ENCODE results near the gene PRLR.

PRLR gene

GRCh38 chr5:35203403-35203802, 26.9 kb downstream of the PRLR start:
- Histone ChIP-seq H3K4me3 (ENCODE audit: low read length) (no peak overlapping the region), H3K36me3 (replicated peaks; ENCODE audit: insufficient read depth, low read length) (no peaks in the 10 kb centered on the region), H3K27ac (ENCODE audit: low read length) (no peak overlapping the region), H3K9me3 (replicated peaks; ENCODE audit: insufficient read depth, low read length) (no peaks in the 10 kb centered on the region), H4K20me1 (ENCODE audit: insufficient read depth, low read length) (no peaks in the 10 kb centered on the region), H3K9ac (ENCODE audit: low read length) (no peak overlapping the region), H3F3A (ENCODE audit: insufficient read depth, low read length) (no peaks in the 10 kb centered on the region), H3K4me1 (ENCODE audit: low read length) (no peaks in the 10 kb centered on the region), H2AFZ (ENCODE audit: low read length) (no peak overlapping the region), H3K27me3 (replicated peaks; ENCODE audit: insufficient read depth, low read length) (no peaks in the 10 kb centered on the region), H3K4me2 (ENCODE audit: low read depth, low read length) (no peak overlapping the region), H3K79me2 (ENCODE audit: low read length) (no peaks in the 10 kb centered on the region), H3K9me2 (replicated peaks; ENCODE audit: insufficient read depth, low read length) (no peaks in the 10 kb centered on the region)
- no peak for TF ChIP-seq EZH2 (optimal IDR thresholded peaks at IDR 0.05; ENCODE audit: low read depth, low read length)
- no peak for TF ChIP-seq EZH2phosphoT487 (IDR thresholded peaks at IDR 0.05; ENCODE audit: low read length)
- no peak for TF ChIP-seq CTCF (IDR thresholded peaks at IDR 0.05; ENCODE audit: low read length)
- DNase-seq = no peak

- Histone ChIP-seq H4K20me1 (ENCODE audit: insufficient read depth, low read length) (no peaks in the 10 kb centered on the region), H3K4me3 (ENCODE audit: low read length) (no peak overlapping the region), H3K4me2 (ENCODE audit: low read depth, low read length) (no peak overlapping the region), H3K9me2 (replicated peaks; ENCODE audit: insufficient read depth, low read length) (no peaks in the 10 kb centered on the region), H3K36me3 (replicated peaks; ENCODE audit: insufficient read depth, low read length) (no peaks in the 10 kb centered on the region), H2AFZ (ENCODE audit: low read length) (no peak overlapping the region), H3K27me3 (replicated peaks; ENCODE audit: insufficient read depth, low read length) (no peaks in the 10 kb centered on the region), H3K79me2 (ENCODE audit: low read length) (no peaks in the 10 kb centered on the region), H3K27ac (ENCODE audit: low read length) (no peak overlapping the region), H3K9ac (ENCODE audit: low read length) (no peak overlapping the region), H3F3A (ENCODE audit: insufficient read depth, low read length) (no peaks in the 10 kb centered on the region), H3K9me3 (replicated peaks; ENCODE audit: insufficient read depth, low read length) (no peaks in the 10 kb centered on the region), H3K4me1 (ENCODE audit: low read length) (no peaks in the 10 kb centered on the region)
- TF ChIP-seq CTCF (IDR thresholded peaks at IDR 0.05; ENCODE audit: low read length) (peak; percentile 29), EZH2phosphoT487 (IDR thresholded peaks at IDR 0.05; ENCODE audit: low read length) (no peak), EZH2 (optimal IDR thresholded peaks at IDR 0.05; ENCODE audit: low read depth, low read length) (no peak)
- no peak for DNase-seq
These were observed 27.8 kb downstream of the PRLR start for GRCh38 chr5:35202319-35203111.

GRCh38 chr5:35201291-35201690, 29.0 kb downstream of the PRLR start:
- DNase-seq = no peak
- Histone ChIP-seq H3K9me2 (replicated peaks; ENCODE audit: insufficient read depth, low read length) (no peaks in the 10 kb centered on the region), H3K27me3 (replicated peaks; ENCODE audit: insufficient read depth, low read length) (no peaks in the 10 kb centered on the region), H3K4me2 (ENCODE audit: low read depth, low read length) (no peak overlapping the region), H2AFZ (ENCODE audit: low read length) (no peak overlapping the region), H4K20me1 (ENCODE audit: insufficient read depth, low read length) (no peaks in the 10 kb centered on the region), H3K4me1 (ENCODE audit: low read length) (no peaks in the 10 kb centered on the region), H3K4me3 (ENCODE audit: low read length) (no peak overlapping the region), H3K9ac (ENCODE audit: low read length) (no peak overlapping the region), H3K79me2 (ENCODE audit: low read length) (no peaks in the 10 kb centered on the region), H3K9me3 (replicated peaks; ENCODE audit: insufficient read depth, low read length) (no peaks in the 10 kb centered on the region), H3K36me3 (replicated peaks; ENCODE audit: insufficient read depth, low read length) (no peaks in the 10 kb centered on the region), H3K27ac (ENCODE audit: low read length) (no peak overlapping the region), H3F3A (ENCODE audit: insufficient read depth, low read length) (no peaks in the 10 kb centered on the region)
- no peak for TF ChIP-seq EZH2phosphoT487 (IDR thresholded peaks at IDR 0.05; ENCODE audit: low read length)
- TF ChIP-seq CTCF (IDR thresholded peaks at IDR 0.05; ENCODE audit: low read length) = no peak
- TF ChIP-seq EZH2 (optimal IDR thresholded peaks at IDR 0.05; ENCODE audit: low read depth, low read length) = no peak

All from MM.1S (cell line).